Activated CD8-positive, alpha-beta memory T cell treated with anti-CD3 and anti-CD28 coated beads, Interleukin-2, amount 10 ng/mL, durations not matched to agents 7 days and 5 days (primary cell): ENCODE data around the gene TBCD. TPM values are rescaled to one million over a fixed set of nuclear protein-coding genes. Genes with fewer than 3 reads are reported as not detected.

Experiments used
- ATAC-seq: fragments of 150-1000 bp; cut with Tn5 transposase; one replicate; pipeline ENCODE4 v1.10.0; 2021; ENCODE audit warnings: moderate library complexity
- CTCF ChIA-PET: fragments of 350-600 bp; sonication (Branson Sonifier 250); formaldehyde crosslinking; loops from one replicate; lab custom pipeline; 2021; ENCODE audit warnings: antibody characterized with exemption; lab: Charles Lee
- DNase-seq: peaks from one replicate; pipeline ENCODE4 v3.0.0-alpha.2; 2020
- H3K27ac Mint-ChIP-seq: one replicate; pipeline ENCODE4 v1.8.0; 2021; ENCODE audit warnings: mild to moderate bottlenecking, mixed read lengths
- H3K27me3 Mint-ChIP-seq: one replicate; pipeline ENCODE4 v1.8.0; 2021; ENCODE audit warnings: mixed read lengths
- H3K36me3 Mint-ChIP-seq: one replicate; pipeline ENCODE4 v1.8.0; 2021; ENCODE audit warnings: mild to moderate bottlenecking, mixed read lengths
- H3K4me1 Mint-ChIP-seq: one replicate; pipeline ENCODE4 v1.8.0; 2021; ENCODE audit warnings: mixed read lengths
- H3K4me3 Mint-ChIP-seq: one replicate; pipeline ENCODE4 v1.8.0; 2021; ENCODE audit warnings: mild to moderate bottlenecking, moderate library complexity, mixed read lengths
- H3K9me3 Mint-ChIP-seq: one replicate; pipeline ENCODE4 v1.8.0; 2022; ENCODE audit warnings: low read depth, mixed read lengths
- total RNA-seq, 2 experiments: library from RNA; stranded (reverse); gene quantifications; one replicate each; pipeline ENCODE4 v1.2.3, GENCODE V29; 2021

The TBCD gene
- total RNA-seq, 2 experiments from 2014 or later: 105 to 157 TPM

DNA sequence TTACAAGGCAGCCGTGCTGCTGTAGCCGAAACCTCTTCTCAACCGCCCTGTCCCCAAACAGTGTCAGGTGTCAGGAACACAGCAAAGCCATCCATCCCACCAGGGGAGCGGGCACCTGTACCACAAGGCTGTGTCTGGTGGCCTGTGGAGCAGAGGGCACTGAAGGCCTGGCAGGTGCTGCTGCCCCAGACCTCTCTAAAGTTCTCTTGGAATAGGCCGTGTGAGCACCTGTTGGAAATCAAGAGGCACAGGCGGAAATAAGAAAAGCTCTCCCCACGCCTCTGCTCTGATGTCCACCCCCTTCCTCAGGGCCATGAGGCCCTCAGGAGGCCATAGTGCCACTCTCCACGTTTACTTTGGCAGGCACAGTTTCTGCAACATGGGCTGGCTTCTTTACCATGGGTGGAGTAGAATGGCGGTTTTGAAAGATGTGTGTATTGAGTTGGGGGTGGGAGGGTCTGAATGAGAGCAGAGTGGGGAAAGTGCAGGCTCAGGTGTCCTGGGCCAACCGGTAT lies 187.8 kb downstream of the TBCD start:
- DNase-seq (no peak), ATAC-seq (no peak)
- Mint-ChIP-seq H3K36me3 (peaks cover 48% of the 10 kb centered on the region), H3K27ac (peak overlapping the region; percentile 15), H3K4me3 (no peak overlapping the region), H3K27me3 (no peaks in the 10 kb centered on the region), H3K4me1 (no peaks in the 10 kb centered on the region), H3K9me3 (peaks cover 7% of the 10 kb centered on the region)
- CTCF ChIA-PET: no interaction called here

DNA sequence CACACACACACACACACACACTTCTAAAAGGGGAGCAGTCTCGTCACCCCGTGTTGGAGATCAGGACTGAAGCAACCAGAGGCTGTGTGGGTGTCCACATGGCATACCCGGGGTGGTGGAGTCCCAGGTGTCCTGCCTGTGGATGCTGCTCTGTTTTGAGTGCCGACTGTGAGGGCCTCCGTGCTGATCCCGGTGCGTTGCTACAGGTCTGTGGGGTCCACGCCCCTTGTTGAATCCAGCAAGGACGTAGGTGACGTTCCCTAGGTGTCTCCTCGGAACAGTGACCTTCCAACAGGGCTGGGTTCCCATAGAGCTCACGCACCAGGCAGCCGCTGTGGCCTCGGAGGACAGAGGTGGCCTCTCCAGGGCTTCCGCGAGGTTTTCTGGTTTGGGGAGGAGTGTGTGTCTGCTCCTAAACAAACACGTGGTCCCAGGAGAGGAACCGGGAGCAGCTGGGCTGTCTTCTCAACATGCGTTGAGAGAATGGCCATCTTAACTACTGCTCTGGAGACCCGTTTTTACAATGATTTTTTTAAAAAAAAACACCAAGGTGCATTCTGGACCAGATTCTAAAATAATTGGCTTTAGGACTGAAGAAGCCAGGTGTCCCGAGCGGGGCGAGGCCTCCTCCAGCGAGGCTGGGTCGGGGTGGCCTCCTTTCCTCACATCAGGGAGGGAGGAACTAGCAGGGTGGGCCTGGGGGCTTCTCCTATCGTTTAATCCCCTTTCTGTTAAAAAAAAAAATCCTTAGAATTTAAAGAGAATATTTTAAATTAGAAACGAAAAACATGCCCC lies 188.6 kb downstream of the TBCD start:
- no peak for DNase-seq
- CTCF ChIA-PET: no interaction called here
- Mint-ChIP-seq H3K36me3 (peaks cover 53% of the 10 kb centered on the region), H3K4me3 (no peak overlapping the region), H3K27me3 (no peaks in the 10 kb centered on the region), H3K9me3 (peaks cover 14% of the 10 kb centered on the region), H3K27ac (no peak overlapping the region), H3K4me1 (no peaks in the 10 kb centered on the region)
- ATAC-seq: no peak

DNA sequence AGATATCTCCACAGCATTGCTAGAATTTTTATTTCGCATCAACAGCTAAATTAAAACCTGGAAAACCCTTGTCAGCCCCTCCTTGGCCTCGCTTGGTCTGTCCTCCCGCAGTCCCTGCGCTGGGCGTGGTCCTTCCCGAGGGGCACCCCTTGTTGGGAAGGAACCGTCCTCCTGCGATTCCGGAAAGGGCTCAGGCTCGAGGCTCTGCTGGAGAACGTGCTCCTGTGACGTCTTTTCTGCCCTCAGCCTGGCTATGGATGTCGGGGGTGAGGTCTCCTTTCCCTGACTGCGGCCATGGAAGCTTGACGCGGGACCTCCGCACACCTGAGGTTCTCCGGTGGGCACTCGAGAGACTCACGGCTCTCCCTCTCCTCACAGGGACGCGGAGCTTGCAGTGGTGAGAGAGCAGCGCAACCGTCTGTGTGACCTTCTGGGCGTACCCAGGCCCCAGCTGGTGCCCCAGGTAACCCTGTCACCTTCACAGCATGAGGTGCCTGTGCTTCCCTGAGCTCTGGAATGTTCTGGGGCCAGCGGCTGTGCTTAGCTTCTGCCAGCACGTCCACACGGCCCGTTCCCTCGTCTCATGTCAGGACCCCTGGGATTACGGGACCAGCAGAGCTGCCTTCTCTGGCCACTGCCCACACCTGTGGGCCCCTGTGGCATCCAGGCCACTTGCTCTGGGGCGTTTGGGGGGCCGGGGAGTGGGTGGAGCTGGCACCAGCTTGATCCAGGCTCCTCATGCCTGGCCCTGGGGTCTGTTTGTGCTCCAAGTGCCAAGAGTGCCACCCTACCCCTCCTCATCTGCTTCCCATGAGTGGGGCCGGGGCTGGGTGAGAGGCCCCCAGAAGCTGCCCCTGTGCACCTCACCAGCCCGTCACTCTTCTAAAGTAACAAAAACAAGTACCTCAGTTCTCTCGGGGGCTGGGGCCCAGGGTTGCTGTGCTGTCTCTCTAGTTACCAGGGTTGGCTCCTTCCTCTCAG lies 189.4 kb downstream of the TBCD start:
- Mint-ChIP-seq H3K27me3 (no peaks in the 10 kb centered on the region), H3K27ac (no peak overlapping the region), H3K36me3 (peaks cover 57% of the 10 kb centered on the region), H3K4me3 (no peak overlapping the region), H3K9me3 (peaks cover 23% of the 10 kb centered on the region), H3K4me1 (no peaks in the 10 kb centered on the region)
- DNase-seq (no peak), ATAC-seq (no peak)
- CTCF ChIA-PET: no interaction called here

DNA sequence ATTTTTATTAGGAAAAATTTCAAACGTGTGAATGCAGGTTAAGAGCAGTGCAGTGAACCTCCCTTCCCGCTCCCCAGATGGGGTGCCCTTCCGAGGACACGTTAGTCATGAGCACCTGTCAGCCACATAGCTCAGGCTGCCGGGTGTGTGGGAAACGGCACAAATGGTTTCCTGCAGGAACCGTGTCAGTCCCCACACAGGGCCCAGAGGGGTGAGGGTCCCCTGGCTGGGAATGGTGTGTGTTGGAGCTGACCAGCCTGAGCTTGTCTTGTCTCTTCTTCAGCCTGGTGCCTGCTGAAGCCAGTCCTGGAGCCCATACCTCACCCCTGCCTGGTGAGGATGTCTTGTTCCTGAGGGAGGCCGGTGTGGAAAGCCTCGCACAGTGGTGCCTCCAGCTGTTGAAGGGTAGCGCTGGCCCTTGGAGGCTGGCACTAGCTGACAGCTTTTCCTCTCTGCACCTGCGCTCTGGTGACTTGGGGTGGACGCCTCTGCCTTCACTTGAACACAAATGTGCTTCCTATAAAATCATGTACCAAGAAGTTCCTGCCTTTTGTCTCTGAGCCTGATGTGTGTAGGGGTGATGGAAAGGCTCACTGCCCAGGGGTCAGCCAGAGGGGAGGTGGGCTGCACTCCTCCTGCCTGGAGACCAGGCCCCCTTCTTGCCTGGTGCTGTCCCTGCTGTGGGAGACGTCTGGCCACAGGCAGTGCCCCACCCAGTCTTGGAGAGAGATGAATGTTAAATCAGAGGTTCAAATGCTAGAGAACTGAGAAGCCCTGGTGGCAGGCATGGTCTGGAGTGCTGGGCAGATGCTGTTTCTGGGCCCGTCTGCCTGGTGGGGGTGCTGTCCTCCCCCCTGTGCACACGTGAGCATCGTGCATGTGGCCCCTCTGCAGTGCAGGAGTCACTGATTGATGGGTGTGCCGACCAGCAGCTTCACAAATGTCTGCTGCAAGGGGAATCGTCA lies 190.6 kb downstream of the TBCD start:
- ATAC-seq: no peak
- CTCF ChIA-PET: no interaction called here
- Mint-ChIP-seq H3K4me3 (no peak overlapping the region), H3K4me1 (no peaks in the 10 kb centered on the region), H3K36me3 (peaks cover 58% of the 10 kb centered on the region), H3K27me3 (no peaks in the 10 kb centered on the region), H3K9me3 (peaks cover 24% of the 10 kb centered on the region), H3K27ac (no peak overlapping the region)
- DNase-seq: no peak

DNA sequence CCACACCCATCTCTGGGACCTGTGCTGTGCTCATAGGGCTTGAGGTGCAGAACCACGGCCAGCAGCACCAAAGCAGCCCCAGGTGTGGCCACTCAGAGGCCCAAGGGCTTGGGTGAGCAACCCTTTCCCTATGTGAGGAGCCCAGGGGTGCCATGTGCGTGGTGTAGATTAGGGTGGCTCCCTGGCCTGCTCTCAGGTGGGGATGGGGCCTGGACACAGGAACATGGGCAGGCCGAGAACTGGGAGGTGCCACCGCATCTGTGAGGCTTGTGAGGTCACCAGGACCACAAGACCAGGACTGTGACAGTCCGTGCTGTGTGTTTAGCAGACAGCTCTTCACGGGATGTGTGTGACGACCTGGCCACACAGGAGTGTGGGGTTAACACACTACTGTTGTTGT lies 191.5 kb downstream of the TBCD start:
- CTCF ChIA-PET: no interaction called here
- ATAC-seq (no peak), DNase-seq (no peak)
- no peak overlapping the region for H3K27ac Mint-ChIP-seq
- H3K4me3 Mint-ChIP-seq: no peak overlapping the region
- H3K4me1 Mint-ChIP-seq: no peaks in the 10 kb centered on the region
- peaks cover 24% of the 10 kb centered on the region for H3K9me3 Mint-ChIP-seq
- no peaks in the 10 kb centered on the region for H3K27me3 Mint-ChIP-seq
- peaks cover 59% of the 10 kb centered on the region for H3K36me3 Mint-ChIP-seq

DNA sequence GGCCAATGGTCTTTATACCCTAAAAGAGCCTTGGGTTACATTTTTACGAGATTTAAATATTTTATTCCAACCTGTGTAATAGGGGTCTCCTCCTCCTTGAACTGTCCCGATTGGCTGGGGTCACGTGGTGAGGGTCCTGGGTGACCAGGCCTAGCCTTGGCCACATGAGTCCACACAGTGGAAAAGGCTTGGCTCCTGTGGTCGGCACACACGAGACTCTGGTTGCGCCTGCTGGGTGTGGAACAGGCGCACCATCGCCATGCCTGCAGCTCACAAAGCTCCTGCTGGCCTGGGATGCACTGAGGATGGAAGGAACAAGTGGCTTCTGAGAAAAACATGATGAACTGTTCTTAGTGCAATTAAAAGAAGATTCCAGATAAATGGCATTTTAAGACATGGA lies 191.9 kb downstream of the TBCD start:
- no peak overlapping the region for H3K27ac Mint-ChIP-seq
- DNase-seq (no peak), ATAC-seq (no peak)
- H3K4me3 Mint-ChIP-seq: no peak overlapping the region
- no peaks in the 10 kb centered on the region for H3K4me1 Mint-ChIP-seq
- H3K36me3 Mint-ChIP-seq: peaks cover 60% of the 10 kb centered on the region
- CTCF ChIA-PET: no interaction called here
- no peaks in the 10 kb centered on the region for H3K27me3 Mint-ChIP-seq
- peaks cover 24% of the 10 kb centered on the region for H3K9me3 Mint-ChIP-seq

DNA sequence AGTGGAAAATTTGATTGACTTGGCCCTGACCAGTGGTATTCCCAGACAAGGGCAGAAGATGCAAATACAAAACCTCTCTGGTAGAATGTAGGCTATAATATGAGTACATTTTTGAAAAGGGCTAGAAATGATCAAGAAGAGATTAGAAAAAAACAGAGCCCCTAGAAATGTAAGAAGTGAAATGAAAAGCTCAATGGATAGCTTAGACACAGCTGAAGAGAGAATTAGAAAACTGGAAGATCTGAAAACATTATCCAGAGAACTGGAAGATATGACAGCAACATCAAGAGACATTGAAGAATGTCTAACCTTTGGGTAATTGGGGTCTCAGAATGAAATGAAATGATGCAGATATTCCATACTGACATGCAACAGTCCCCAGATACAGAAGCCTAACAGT lies 193.1 kb downstream of the TBCD start:
- no peak overlapping the region for H3K27ac Mint-ChIP-seq
- ATAC-seq (no peak), DNase-seq (no peak)
- CTCF ChIA-PET: no interaction called here
- peaks cover 69% of the 10 kb centered on the region for H3K36me3 Mint-ChIP-seq
- H3K27me3 Mint-ChIP-seq: no peaks in the 10 kb centered on the region
- no peak overlapping the region for H3K4me3 Mint-ChIP-seq
- H3K9me3 Mint-ChIP-seq: peaks cover 24% of the 10 kb centered on the region
- H3K4me1 Mint-ChIP-seq: no peaks in the 10 kb centered on the region

DNA sequence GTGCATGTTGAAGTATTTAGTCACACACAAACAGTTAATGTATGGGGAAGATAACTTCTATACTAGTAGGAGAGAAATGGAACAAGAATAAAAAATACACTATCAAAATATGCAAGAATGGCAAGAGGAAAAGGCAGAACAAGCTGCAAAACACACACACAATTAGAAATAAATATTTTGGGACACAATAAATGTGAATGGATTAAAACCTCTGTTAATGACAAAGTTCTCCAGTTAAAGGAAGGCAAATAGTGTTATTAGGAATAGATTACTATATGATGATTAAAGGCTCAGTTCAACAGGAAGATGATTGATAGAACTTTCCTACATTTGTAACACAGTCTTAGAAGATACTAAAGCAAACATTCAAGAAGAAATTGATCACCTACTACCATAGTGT lies 194.2 kb downstream of the TBCD start:
- CTCF ChIA-PET: no interaction called here
- H3K36me3 Mint-ChIP-seq: peaks cover 76% of the 10 kb centered on the region
- H3K4me1 Mint-ChIP-seq: no peaks in the 10 kb centered on the region
- H3K27ac Mint-ChIP-seq: no peak overlapping the region
- DNase-seq (no peak), ATAC-seq (no peak)
- no peak overlapping the region for H3K4me3 Mint-ChIP-seq
- no peaks in the 10 kb centered on the region for H3K27me3 Mint-ChIP-seq
- peaks cover 24% of the 10 kb centered on the region for H3K9me3 Mint-ChIP-seq

DNA sequence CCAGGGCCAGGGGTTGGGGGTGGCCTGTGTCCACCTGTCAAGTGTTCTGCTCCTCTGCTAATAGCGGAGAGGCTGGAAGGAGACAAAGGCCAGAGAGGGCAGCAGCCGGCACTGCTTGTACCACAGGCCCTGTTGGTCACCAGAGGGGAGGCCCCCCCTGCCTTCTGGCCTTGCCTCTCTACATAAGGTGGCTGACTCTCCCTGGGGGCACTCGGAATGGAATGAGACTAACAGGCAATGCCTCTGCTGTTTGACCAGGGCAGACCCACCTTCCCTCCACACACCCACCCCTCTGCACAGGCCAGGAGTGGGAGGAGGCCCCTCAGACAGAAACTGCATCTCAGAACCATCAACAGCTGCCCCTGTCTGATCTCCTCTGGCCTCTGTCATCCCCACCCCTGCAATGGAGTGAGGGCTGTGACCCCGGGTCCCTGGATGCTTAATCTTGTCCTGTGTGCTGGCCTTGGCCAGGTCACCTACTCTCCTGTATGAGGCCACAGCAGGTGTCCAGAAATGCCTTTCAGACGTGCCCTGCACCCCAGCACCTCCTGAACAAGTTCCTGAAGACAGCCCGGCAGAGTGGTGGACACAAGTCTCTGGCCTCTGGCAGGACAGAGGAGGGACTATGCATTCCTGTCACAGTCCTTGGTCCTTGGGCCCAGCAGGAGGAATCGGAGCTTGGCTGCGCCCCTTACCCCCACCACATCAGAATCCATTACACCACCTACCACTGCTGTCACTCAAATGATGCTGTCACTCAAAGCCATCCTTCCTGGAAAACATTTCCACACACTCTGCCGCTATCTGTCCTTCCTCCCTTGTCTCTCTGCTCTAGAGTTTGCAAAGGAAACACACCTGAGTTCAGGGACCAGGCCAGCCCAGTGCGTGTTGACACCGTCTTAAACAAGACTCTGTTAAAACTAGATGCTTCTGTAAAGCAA lies 195.5 kb downstream of the TBCD start:
- ATAC-seq (no peak), DNase-seq (no peak)
- Mint-ChIP-seq H3K36me3 (peaks cover 80% of the 10 kb centered on the region), H3K27me3 (no peaks in the 10 kb centered on the region), H3K9me3 (peaks cover 24% of the 10 kb centered on the region), H3K4me3 (no peak overlapping the region), H3K27ac (no peak overlapping the region), H3K4me1 (no peaks in the 10 kb centered on the region)
- CTCF ChIA-PET: no interaction called here

DNA sequence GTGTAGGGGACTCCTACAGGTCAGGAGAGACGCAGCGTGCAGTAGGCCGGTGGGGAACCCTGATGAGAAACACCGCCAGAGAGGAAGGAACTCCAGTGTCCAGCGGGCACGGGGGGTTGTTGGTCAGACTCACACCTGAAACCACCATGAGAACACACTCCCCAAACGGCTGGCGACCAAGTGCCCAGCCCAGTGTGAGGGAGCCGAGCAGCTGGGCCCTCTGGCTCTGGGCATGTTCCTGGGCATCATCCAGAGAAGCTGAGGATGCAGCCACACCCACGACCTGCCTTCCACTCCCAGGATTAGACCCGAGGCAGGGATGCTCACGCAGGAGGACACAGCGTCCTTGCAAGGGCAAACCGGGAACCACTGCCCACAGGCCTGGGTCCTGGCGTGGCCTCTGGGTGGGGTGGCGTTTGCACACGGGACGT lies 196.2 kb downstream of the TBCD start:
- Mint-ChIP-seq H3K27me3 (no peaks in the 10 kb centered on the region), H3K9me3 (peaks cover 26% of the 10 kb centered on the region), H3K27ac (no peak overlapping the region), H3K36me3 (peaks cover 80% of the 10 kb centered on the region), H3K4me3 (no peak overlapping the region), H3K4me1 (no peaks in the 10 kb centered on the region)
- CTCF ChIA-PET: no interaction called here
- ATAC-seq (no peak), DNase-seq (no peak)

DNA sequence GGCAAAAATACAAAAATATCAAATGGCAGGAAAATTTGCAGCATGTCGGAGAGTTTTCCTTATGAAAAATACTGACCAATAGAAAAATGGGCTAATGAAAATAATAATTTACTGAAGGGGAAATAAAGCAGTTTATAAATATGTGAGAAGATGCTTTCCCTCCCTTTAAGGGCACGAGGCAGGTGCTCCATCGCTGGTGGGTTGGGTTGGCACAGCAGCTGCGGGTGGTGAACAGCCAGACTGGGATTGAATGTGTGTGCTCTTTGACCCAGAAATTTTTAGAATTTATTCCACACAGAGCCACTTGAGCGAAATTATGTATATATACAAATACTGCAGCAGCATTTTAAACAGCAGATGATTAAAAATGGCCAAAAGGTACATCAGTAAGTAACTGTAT lies 197.1 kb downstream of the TBCD start:
- CTCF ChIA-PET: no interaction called here
- DNase-seq (no peak), ATAC-seq (no peak)
- Mint-ChIP-seq H3K4me3 (no peak overlapping the region), H3K36me3 (peaks cover 80% of the 10 kb centered on the region), H3K27ac (no peak overlapping the region), H3K27me3 (no peaks in the 10 kb centered on the region), H3K9me3 (peaks cover 25% of the 10 kb centered on the region), H3K4me1 (no peaks in the 10 kb centered on the region)

DNA sequence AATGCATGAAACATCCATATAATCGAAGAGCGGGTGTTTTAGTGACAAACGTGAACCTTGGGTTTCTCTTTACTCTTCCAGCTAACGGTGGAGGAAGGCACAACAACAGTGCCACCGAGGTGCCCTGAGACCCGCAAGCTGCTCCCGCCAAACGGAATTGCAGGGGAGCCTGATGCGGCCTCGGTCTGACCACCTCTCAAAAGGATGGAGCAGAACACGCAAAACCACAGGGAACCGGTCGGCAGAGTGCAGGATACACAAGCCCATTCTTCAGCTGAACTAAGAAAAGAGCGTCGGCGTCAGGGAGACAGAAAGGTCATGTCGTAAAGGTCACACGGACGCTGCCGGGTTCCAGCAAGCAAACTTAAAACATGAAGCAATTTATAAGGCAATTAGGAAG lies 197.5 kb downstream of the TBCD start:
- H3K4me3 Mint-ChIP-seq: no peak overlapping the region
- H3K4me1 Mint-ChIP-seq: no peaks in the 10 kb centered on the region
- ATAC-seq (no peak), DNase-seq (no peak)
- H3K27ac Mint-ChIP-seq: no peak overlapping the region
- peaks cover 79% of the 10 kb centered on the region for H3K36me3 Mint-ChIP-seq
- peaks cover 23% of the 10 kb centered on the region for H3K9me3 Mint-ChIP-seq
- CTCF ChIA-PET: no interaction called here
- no peaks in the 10 kb centered on the region for H3K27me3 Mint-ChIP-seq
